ENCODE results near the gene PDLIM7. TPM values are rescaled to one million over a fixed set of nuclear protein-coding genes. Genes with fewer than 3 reads are reported as not detected.

The PDLIM7 gene
- total RNA-seq, 1 donor from 2014 or later, result 38.7 TPM

- H3K36me3 ChIP-seq, result no peaks in the 10 kb centered on the region
Observed at GRCh38 chr5:177434942-177435738, 62.3 kb downstream of the PDLIM7 start.

GRCh38 chr5:177434437-177434836 is 63.0 kb downstream of the PDLIM7 start:
- Histone ChIP-seq H3K36me3 (no peaks in the 10 kb centered on the region), H4K20me1 (ENCODE audit: low read depth) (peaks cover 6% of the 10 kb centered on the region), H2AFZ (replicated peaks) (no peak overlapping the region), H3K4me2 (no peak overlapping the region), H3K9ac (no peak overlapping the region), H3K27me3 (no peaks in the 10 kb centered on the region), H3K79me2 (ENCODE audit: low read depth) (peaks cover 4% of the 10 kb centered on the region), H3F3A (ENCODE audit: low read depth) (peaks cover 2% of the 10 kb centered on the region), H3K4me3 (no peak overlapping the region), H3K27ac (no peak overlapping the region), H3K9me3 (ENCODE audit: low read depth) (no peaks in the 10 kb centered on the region), H3K4me1 (no peaks in the 10 kb centered on the region)
- Mint-ChIP-seq H3K36me3 (peaks cover 17% of the 10 kb centered on the region), H3K9me3 (no peaks in the 10 kb centered on the region), H3K4me1 (peaks cover 6% of the 10 kb centered on the region), H3K4me3 (no peak overlapping the region), H3K27me3 (ENCODE audit: insufficient read depth, low read depth) (peaks cover 4% of the 10 kb centered on the region), H3K27ac (no peak overlapping the region)
- DNase-seq (ENCODE audit: low spot score), result no peak
- TF ChIP-seq EZH2 (IDR thresholded peaks at IDR 0.05), result no peak
- TF ChIP-seq EZH2phosphoT487 (IDR thresholded peaks at IDR 0.05), result no peak
- no peak for TF ChIP-seq CTCF (IDR thresholded peaks at IDR 0.05)

More at GRCh38 chr5:177434942-177435738, 62.3 kb downstream of the PDLIM7 start:
- Mint-ChIP-seq H3K27ac (no peak overlapping the region), H3K27me3 (ENCODE audit: insufficient read depth, low read depth) (peaks cover 8% of the 10 kb centered on the region), H3K36me3 (peaks cover 24% of the 10 kb centered on the region), H3K4me3 (no peak overlapping the region), H3K4me1 (peaks cover 2% of the 10 kb centered on the region), H3K9me3 (no peaks in the 10 kb centered on the region)
- H3K4me2 ChIP-seq, result no peak overlapping the region
- DNase-seq (ENCODE audit: low spot score), result no peak
- no peak overlapping the region for H3K9ac ChIP-seq
- H3K27ac ChIP-seq, result no peak overlapping the region
- H3K4me1 ChIP-seq, result no peaks in the 10 kb centered on the region
- TF ChIP-seq CTCF (IDR thresholded peaks at IDR 0.05) (no peak), EZH2phosphoT487 (IDR thresholded peaks at IDR 0.05) (no peak)
- H4K20me1 ChIP-seq (ENCODE audit: low read depth), result peaks cover 2% of the 10 kb centered on the region
- H3K4me3 ChIP-seq, result no peak overlapping the region
- no peak overlapping the region for H2AFZ ChIP-seq (replicated peaks)
- no peaks in the 10 kb centered on the region for H3K27me3 ChIP-seq
- no peaks in the 10 kb centered on the region for H3K79me2 ChIP-seq (ENCODE audit: low read depth)
- H3K9me3 ChIP-seq (ENCODE audit: low read depth), result no peaks in the 10 kb centered on the region
- H3F3A ChIP-seq (ENCODE audit: low read depth), result peaks cover 2% of the 10 kb centered on the region

- Mint-ChIP-seq H3K27me3 (ENCODE audit: insufficient read depth, low read depth) (peaks cover 3% of the 10 kb centered on the region), H3K27ac (no peak overlapping the region), H3K4me3 (no peak overlapping the region), H3K9me3 (no peaks in the 10 kb centered on the region), H3K36me3 (peaks cover 16% of the 10 kb centered on the region), H3K4me1 (peaks cover 13% of the 10 kb centered on the region)
- Histone ChIP-seq H3K4me3 (no peak overlapping the region), H3F3A (ENCODE audit: low read depth) (peaks cover 2% of the 10 kb centered on the region), H3K4me2 (no peak overlapping the region), H3K79me2 (ENCODE audit: low read depth) (peaks cover 11% of the 10 kb centered on the region), H3K4me1 (no peaks in the 10 kb centered on the region), H3K36me3 (no peaks in the 10 kb centered on the region), H4K20me1 (ENCODE audit: low read depth) (peaks cover 13% of the 10 kb centered on the region), H3K9ac (no peak overlapping the region), H3K9me3 (ENCODE audit: low read depth) (no peaks in the 10 kb centered on the region), H3K27ac (no peak overlapping the region), H2AFZ (replicated peaks) (no peak overlapping the region), H3K27me3 (no peaks in the 10 kb centered on the region)
- no peak for DNase-seq (ENCODE audit: low spot score)
- no peak for TF ChIP-seq EZH2 (IDR thresholded peaks at IDR 0.05)
- no peak for TF ChIP-seq EZH2phosphoT487 (IDR thresholded peaks at IDR 0.05)
- no peak for TF ChIP-seq CTCF (IDR thresholded peaks at IDR 0.05)
Observed at GRCh38 chr5:177433658-177434217, 63.7 kb downstream of the PDLIM7 start.

Other genes starting within 250 kb of the PDLIM7 start
- 4.3 and 15.1 TPM in 2 replicates for gene RAB24, start 193.9 kb downstream of the PDLIM7 start, total RNA-seq (ENCODE audit: low replicate concordance)
- gene PRELID1, start 193.8 kb downstream of the PDLIM7 start, total RNA-seq (ENCODE audit: low replicate concordance), result 133 and 206 TPM in 2 replicates
- gene MXD3, start 185.7 kb downstream of the PDLIM7 start, total RNA-seq (ENCODE audit: low replicate concordance), result 31.1 and 65.4 TPM in 2 replicates
- gene LMAN2, start 145.9 kb downstream of the PDLIM7 start, total RNA-seq (ENCODE audit: low replicate concordance), result 96.5 and 116 TPM in 2 replicates
- gene RGS14, start 139.7 kb downstream of the PDLIM7 start, total RNA-seq (ENCODE audit: low replicate concordance), result 3.2 and 19.0 TPM in 2 replicates
- not detected in 2 replicates for gene SLC34A1, start 113.2 kb downstream of the PDLIM7 start, total RNA-seq (ENCODE audit: low replicate concordance)
- not detected in 2 replicates for gene PFN3, start 96.9 kb downstream of the PDLIM7 start, total RNA-seq (ENCODE audit: low replicate concordance)
- gene F12, start 88.0 kb downstream of the PDLIM7 start, total RNA-seq (ENCODE audit: low replicate concordance), result 2.0 TPM in 1 of 2 replicates, not detected in the other
- 24.0 and 50.6 TPM in 2 replicates for gene GRK6, start 70.9 kb downstream of the PDLIM7 start, total RNA-seq (ENCODE audit: low replicate concordance)
- 4.5 and 31.7 TPM in 2 replicates for gene PRR7, start 50.8 kb downstream of the PDLIM7 start, total RNA-seq (ENCODE audit: low replicate concordance)
- 113 and 338 TPM in 2 replicates for gene DBN1, start 24.0 kb downstream of the PDLIM7 start, total RNA-seq (ENCODE audit: low replicate concordance)
- 0.54 and 0.93 TPM in 2 replicates for gene DOK3, start 12.2 kb upstream of the PDLIM7 start, total RNA-seq (ENCODE audit: low replicate concordance)
- gene DDX41, start 19.4 kb upstream of the PDLIM7 start, total RNA-seq (ENCODE audit: low replicate concordance), result 60.7 and 118 TPM in 2 replicates
- 42.5 and 78.5 TPM in 2 replicates for gene FAM193B, start 57.0 kb upstream of the PDLIM7 start, total RNA-seq (ENCODE audit: low replicate concordance)
- gene TMED9, start 94.6 kb upstream of the PDLIM7 start, total RNA-seq (ENCODE audit: low replicate concordance), result 30.9 and 49.0 TPM in 2 replicates
- gene B4GALT7, start 102.5 kb upstream of the PDLIM7 start, total RNA-seq (ENCODE audit: low replicate concordance), result 11.6 and 23.1 TPM in 2 replicates